IMR-90 (cell line): ENCODE results near the gene NOS1. TPM values are rescaled to one million over a fixed set of nuclear protein-coding genes. Genes with fewer than 3 reads are reported as not detected.

Experiments
- ATAC-seq: fragments of 200-7000 bp; cut with Tn5 transposase; 2 replicates; pipeline ENCODE4 v1.9.1; 2020; ENCODE audit warnings: low read depth, mild to moderate bottlenecking, moderate library complexity
- BruUV-seq: library from RNA; stranded (reverse); fragments of 400-500 nt; replicated peaks from 2 replicates; lab custom pipeline; 2021; lab: Mats Ljungman, UMichigan
- CTCF ChIA-PET: fragments of 300-600 bp; formaldehyde crosslinking; extraction: SDS; loops from one replicate; lab custom pipeline; 2021; ENCODE audit warnings: antibody characterized with exemption; lab: Yijun Ruan, JAX
- POLR2A ChIA-PET: fragments of 300-600 bp; sonication (Branson Sonifier 250); formaldehyde crosslinking; loops from one replicate; lab custom pipeline; 2022; ENCODE audit warnings: antibody characterized with exemption; ENCODE audit not compliant: unreplicated experiment; lab: Charles Lee
- DNase-seq: peaks from one replicate; pipeline ENCODE4 v3.0.0; 2013
- H2AFZ ChIP-seq: replicated peaks from 2 replicates; pipeline ENCODE3; 2013; ENCODE audit warnings: low read length, mild to moderate bottlenecking; ENCODE audit not compliant: poor library complexity
- H2AK5ac ChIP-seq: 2 replicates; pipeline ENCODE4 v1.6.1; 2013; ENCODE audit warnings: low read depth, low read length, inconsistent platforms
- H2AK9ac ChIP-seq: replicated peaks from 2 replicates; pipeline ENCODE3; 2013; ENCODE audit warnings: mild to moderate bottlenecking, low read depth, low read length, moderate library complexity; ENCODE audit not compliant: poor library complexity
- H2BK120ac ChIP-seq: 2 replicates; pipeline ENCODE4 v1.6.1; 2013; ENCODE audit warnings: low read depth, low read length, inconsistent platforms
- H2BK15ac ChIP-seq: 3 replicates; pipeline ENCODE4 v1.6.1; 2013; ENCODE audit warnings: low read depth, low read length, inconsistent platforms
- H2BK20ac ChIP-seq: 2 replicates; pipeline ENCODE4 v1.6.1; 2013; ENCODE audit warnings: low read depth, mild to moderate bottlenecking, inconsistent platforms, low read length, moderate library complexity
- H2BK5ac ChIP-seq: 2 replicates; pipeline ENCODE4 v1.6.1; 2013; ENCODE audit warnings: mild to moderate bottlenecking, low read depth, low read length, inconsistent platforms; ENCODE audit not compliant: poor library complexity, severe bottlenecking
- H3K14ac ChIP-seq: replicated peaks from 2 replicates; pipeline ENCODE4 v1.6.1; 2013; ENCODE audit warnings: low read depth, low read length, inconsistent platforms
- H3K18ac ChIP-seq: 2 replicates; pipeline ENCODE4 v1.6.1; 2013; ENCODE audit warnings: low read depth, low read length, control low read depth
- H3K23ac ChIP-seq: 2 replicates; pipeline ENCODE4 v1.6.1; 2013; ENCODE audit warnings: low read depth, low read length, inconsistent platforms
- H3K27ac ChIP-seq: 2 replicates; pipeline ENCODE4 v1.5.1; 2013; ENCODE audit warnings: mild to moderate bottlenecking, control low read depth, low read length; ENCODE audit not compliant: insufficient read depth
- H3K27me3 ChIP-seq: 2 replicates; pipeline ENCODE4 v1.6.1; 2013; ENCODE audit warnings: low read length; ENCODE audit not compliant: control insufficient read depth, insufficient read depth
- H3K36me3 ChIP-seq: 2 replicates; pipeline ENCODE4 v1.6.1; 2013; ENCODE audit warnings: low read length, mixed read lengths; ENCODE audit not compliant: control insufficient read depth, insufficient read depth
- H3K4ac ChIP-seq: 2 replicates; pipeline ENCODE4 v1.6.1; 2013; ENCODE audit warnings: low read depth, low read length, inconsistent platforms
- H3K4me1 ChIP-seq: 2 replicates; pipeline ENCODE4 v1.6.1; 2013; ENCODE audit warnings: low read length, mixed read lengths; ENCODE audit not compliant: control insufficient read depth, insufficient read depth
- H3K4me2 ChIP-seq: 2 replicates; pipeline ENCODE4 v1.6.1; 2013; ENCODE audit warnings: low read depth, mild to moderate bottlenecking, control low read depth, low read length, moderate library complexity
- H3K4me3 ChIP-seq: 2 replicates; pipeline ENCODE4 v1.5.1; 2013; ENCODE audit warnings: low read depth, mild to moderate bottlenecking, control low read depth, low read length, moderate library complexity; ENCODE audit not compliant: insufficient read depth
- H3K56ac ChIP-seq: 2 replicates; pipeline ENCODE4 v1.6.1; 2013; ENCODE audit warnings: low read length, inconsistent platforms; ENCODE audit not compliant: insufficient read depth; ENCODE audit errors: extremely low read depth
- H3K79me1 ChIP-seq, 2 experiments: 2 replicates each; pipeline ENCODE4 v1.6.1; 2013; ENCODE audit warnings: low read length in 2 of 2, inconsistent platforms in 1 of 2, low read depth in 1 of 2
- H3K9ac ChIP-seq: 2 replicates; pipeline ENCODE4 v1.6.1; 2013; ENCODE audit warnings: low read depth, low read length, control low read depth
- H3K9me1 ChIP-seq: 2 replicates; pipeline ENCODE4 v1.6.1; 2013; ENCODE audit warnings: low read length, inconsistent platforms; ENCODE audit not compliant: insufficient read depth
- H3K9me3 ChIP-seq: 2 replicates; pipeline ENCODE4 v1.6.1; 2013; ENCODE audit warnings: low read length; ENCODE audit not compliant: control insufficient read depth, insufficient read depth
- H4K20me1 ChIP-seq: 2 replicates; pipeline ENCODE4 v1.6.1; 2013; ENCODE audit warnings: low read length, inconsistent platforms; ENCODE audit not compliant: insufficient read depth
- H4K5ac ChIP-seq: 2 replicates; pipeline ENCODE4 v1.6.1; 2013; ENCODE audit warnings: mild to moderate bottlenecking, low read depth, low read length, control low read depth
- H4K8ac ChIP-seq, 2 experiments: 2 replicates each; pipeline ENCODE4 v1.6.1; 2013; ENCODE audit warnings: low read depth in 2 of 2, low read length in 2 of 2, control low read depth in 1 of 2, inconsistent platforms in 1 of 2
- H4K91ac ChIP-seq: 2 replicates; pipeline ENCODE4 v1.6.1; 2013; ENCODE audit warnings: low read depth, low read length, inconsistent platforms; ENCODE audit not compliant: insufficient read depth
- MXI1 ChIP-seq: IDR thresholded peaks from 2 replicates; pipeline ENCODE4 v1.6.1; 2012; ENCODE audit warnings: low read depth, mild to moderate bottlenecking, low read length, moderate library complexity, borderline replicate concordance
- dilution Hi-C: fragments of 300-500 bp; cut with HindIII; formaldehyde crosslinking; loops from one replicate; pipeline ENCODE4 v1.14.3; 2018; ENCODE audit warnings: low sequenced_read_pairs; ENCODE audit not compliant: unreplicated experiment
- in situ Hi-C: fragments of 300-500 bp; cut with MboI; formaldehyde crosslinking; loops from 3 replicates; pipeline ENCODE4 v1.14.3; 2019; ENCODE audit warnings: low sequenced_read_pairs, inconsistent platforms, mixed read lengths
- intact Hi-C: fragments of 100-400 bp; cut with micrococcal nuclease; formaldehyde crosslinking; loops from 2 replicates; pipeline ENCODE4 v1.10.0; 2022
- polyA plus RNA-seq, 3 experiments: library from polyadenylated mRNA; depleted of rRNA; stranded (reverse); fragments of >200 nt; gene quantifications; 2 replicates each; pipeline ENCODE4 v1.2.3, GENCODE V29; 2012; ENCODE audit warnings: low replicate concordance in 1 of 3
- total RNA-seq: library from RNA; depleted of rRNA; stranded (reverse); fragments of >200 nt; gene quantifications from 2 replicates; pipeline ENCODE4 v1.2.3, GENCODE V29; 2012
- TF ChIP-seq, protein P1 (sequence below): fragments of 150-350 bp; IDR thresholded peaks from 2 replicates; pipeline ENCODE4 v1.6.1; 2016; ENCODE audit warnings: low read depth, mild to moderate bottlenecking, low read length, moderate library complexity, borderline replicate concordance
- TF ChIP-seq, protein P2 (sequence below): conservative IDR thresholded peaks from 2 replicates; pipeline ENCODE4 v1.5.1; 2012; ENCODE audit warnings: mild to moderate bottlenecking, low read depth, low read length, improper control_type of control experiment

Gene NOS1
- total and polyA plus RNA-seq, 2 of the 4 experiments (the other 2 are of a cell fraction): 0.09 TPM; not detected in 1

DNA sequence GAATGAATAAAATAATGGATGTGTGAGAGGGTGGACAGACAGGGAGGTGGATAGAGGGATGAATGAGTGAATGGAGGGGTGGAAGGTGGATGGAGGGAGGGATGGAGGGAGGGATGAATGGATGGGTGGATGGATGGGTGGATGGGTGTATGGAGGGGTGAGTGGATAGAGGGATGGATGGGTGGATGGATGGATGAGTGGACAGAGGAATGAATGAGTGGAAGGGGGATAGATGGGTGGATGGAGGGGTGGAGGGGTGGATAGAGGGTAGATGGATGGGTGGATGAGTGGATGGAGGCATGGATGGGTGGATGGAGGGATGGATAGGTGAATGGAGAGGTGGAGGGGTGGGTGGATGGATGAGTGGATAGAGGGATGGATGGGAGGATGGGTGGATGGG is 47.9 kb upstream of the NOS1 start:
- Histone ChIP-seq H3K27ac (no peak overlapping the region), H3K36me3 (no peaks in the 10 kb centered on the region), H2BK20ac (no peak overlapping the region), H3K56ac (no peak overlapping the region), H3K9ac (no peak overlapping the region), H3K4me2 (no peak overlapping the region), H2AK5ac (no peak overlapping the region), H2BK15ac (no peak overlapping the region), H4K20me1 (no peaks in the 10 kb centered on the region), H3K9me3 (peaks cover 39% of the 10 kb centered on the region), H3K9me1 (no peaks in the 10 kb centered on the region), H3K4me1 (no peaks in the 10 kb centered on the region), H3K4ac (no peak overlapping the region), H2AK9ac (no peak overlapping the region), H4K91ac (no peak overlapping the region), H3K27me3 (no peaks in the 10 kb centered on the region), H2BK5ac (peak overlapping the region; percentile 39), H2BK120ac (no peak overlapping the region), H3K18ac (no peak overlapping the region), H2AFZ (no peak overlapping the region), H3K4me3 (no peak overlapping the region), H4K8ac (no peak overlapping the region), H3K23ac (no peak overlapping the region), H3K14ac (no peak overlapping the region), H4K5ac (no peak overlapping the region), H3K79me1 (no peaks in the 10 kb centered on the region)
- no peak for DNase-seq
- in situ Hi-C loops (no loop called here), intact Hi-C loops (no loop called here), dilution Hi-C loops (no loop called here)
- BruUV-seq: no TSS peak
- ATAC-seq: no peak
- ChIA-PET CTCF (no interaction called here), POLR2A (no interaction called here)
- TF ChIP-seq, protein P1, sequence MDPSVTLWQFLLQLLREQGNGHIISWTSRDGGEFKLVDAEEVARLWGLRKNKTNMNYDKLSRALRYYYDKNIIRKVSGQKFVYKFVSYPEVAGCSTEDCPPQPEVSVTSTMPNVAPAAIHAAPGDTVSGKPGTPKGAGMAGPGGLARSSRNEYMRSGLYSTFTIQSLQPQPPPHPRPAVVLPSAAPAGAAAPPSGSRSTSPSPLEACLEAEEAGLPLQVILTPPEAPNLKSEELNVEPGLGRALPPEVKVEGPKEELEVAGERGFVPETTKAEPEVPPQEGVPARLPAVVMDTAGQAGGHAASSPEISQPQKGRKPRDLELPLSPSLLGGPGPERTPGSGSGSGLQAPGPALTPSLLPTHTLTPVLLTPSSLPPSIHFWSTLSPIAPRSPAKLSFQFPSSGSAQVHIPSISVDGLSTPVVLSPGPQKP: no peak
- TF ChIP-seq, protein P2, sequence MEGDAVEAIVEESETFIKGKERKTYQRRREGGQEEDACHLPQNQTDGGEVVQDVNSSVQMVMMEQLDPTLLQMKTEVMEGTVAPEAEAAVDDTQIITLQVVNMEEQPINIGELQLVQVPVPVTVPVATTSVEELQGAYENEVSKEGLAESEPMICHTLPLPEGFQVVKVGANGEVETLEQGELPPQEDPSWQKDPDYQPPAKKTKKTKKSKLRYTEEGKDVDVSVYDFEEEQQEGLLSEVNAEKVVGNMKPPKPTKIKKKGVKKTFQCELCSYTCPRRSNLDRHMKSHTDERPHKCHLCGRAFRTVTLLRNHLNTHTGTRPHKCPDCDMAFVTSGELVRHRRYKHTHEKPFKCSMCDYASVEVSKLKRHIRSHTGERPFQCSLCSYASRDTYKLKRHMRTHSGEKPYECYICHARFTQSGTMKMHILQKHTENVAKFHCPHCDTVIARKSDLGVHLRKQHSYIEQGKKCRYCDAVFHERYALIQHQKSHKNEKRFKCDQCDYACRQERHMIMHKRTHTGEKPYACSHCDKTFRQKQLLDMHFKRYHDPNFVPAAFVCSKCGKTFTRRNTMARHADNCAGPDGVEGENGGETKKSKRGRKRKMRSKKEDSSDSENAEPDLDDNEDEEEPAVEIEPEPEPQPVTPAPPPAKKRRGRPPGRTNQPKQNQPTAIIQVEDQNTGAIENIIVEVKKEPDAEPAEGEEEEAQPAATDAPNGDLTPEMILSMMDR: no peak
- TF ChIP-seq MXI1: no peak
